T-helper 1 cell (primary cell): ENCODE results near the gene EIF4G1.
"Not testable (repeated sequence)": the region's sequence is repeated elsewhere in the genome, so short reads cannot be mapped to it uniquely, and the experiment has no call there.

ENCODE experiments used
- DNase-seq, 5 donors: peaks; one replicate each; pipeline ENCODE4 v3.0.0-alpha.2; 2012 to 2020
- total RNA-seq, 4 donors: gene quantifications; one replicate each; lab custom pipeline; 2026; lab: John Stamatoyannopoulos, UW

Gene EIF4G1
- 289 to 344 (median 300) reads per million in 4 donors for total RNA-seq

- peak; percentile 89 to 94 (median 91) for DNase-seq
Observed at GRCh38 chr3:184314363-184314699, at the start of gene EIF4G1. Gene EIF4G1, plus strand, starts transcription at chr3:184314606. Its CDS starts 1,191 bp downstream, at chr3:184315797.

GRCh38 chr3:184267249-184267648 is 47.2 kb upstream of the EIF4G1 start:
- not testable (repeated sequence) for DNase-seq

GRCh38 chr3:184272269-184272668 is 42.1 kb upstream of the EIF4G1 start:
- no peak for DNase-seq

- no peak for DNase-seq
Observed at GRCh38 chr3:184275381-184275701, 39.1 kb upstream of the EIF4G1 start.

- no peak for DNase-seq
Observed at GRCh38 chr3:184275961-184276910, 38.2 kb upstream of the EIF4G1 start, which contains the start of gene ECE2. Gene ECE2, plus strand, starts transcription at chr3:184276022. Its CDS starts 132 bp downstream, at chr3:184276154.

- no peak for DNase-seq
Observed at GRCh38 chr3:184277366-184277765, 37.0 kb upstream of the EIF4G1 start.

- no peak for DNase-seq
Observed at GRCh38 chr3:184282941-184283340, 31.5 kb upstream of the EIF4G1 start.

GRCh38 chr3:184283681-184284080 is 30.7 kb upstream of the EIF4G1 start:
- DNase-seq: no peak

GRCh38 chr3:184284696-184285095 is 29.7 kb upstream of the EIF4G1 start:
- DNase-seq: peak in 1 of 5 donors; percentile 35

- DNase-seq: peak in 4 of 5 donors; percentile 30 to 55 (median 40)
Observed at GRCh38 chr3:184289426-184289938, 24.9 kb upstream of the EIF4G1 start.

GRCh38 chr3:184290331-184290730 is 24.1 kb upstream of the EIF4G1 start:
- no peak for DNase-seq

- no peak for DNase-seq
Observed at GRCh38 chr3:184291044-184291737, 23.2 kb upstream of the EIF4G1 start.

- DNase-seq: no peak
Observed at GRCh38 chr3:184291738-184292445, 22.5 kb upstream of the EIF4G1 start.

GRCh38 chr3:184295771-184296170 is 18.6 kb upstream of the EIF4G1 start:
- no peak for DNase-seq

- DNase-seq: no peak
Observed at GRCh38 chr3:184296616-184297015, 17.8 kb upstream of the EIF4G1 start.

- peak; percentile 96 to 98 (median 97) for DNase-seq
Observed at GRCh38 chr3:184298759-184299487, 15.5 kb upstream of the EIF4G1 start, which contains the start of gene PSMD2. Gene PSMD2, plus strand, starts transcription at chr3:184299241. Its CDS starts 26 bp downstream, at chr3:184299267.

GRCh38 chr3:184299488-184300377 is 14.7 kb upstream of the EIF4G1 start:
- DNase-seq: no peak

GRCh38 chr3:184300378-184300720 is 14.1 kb upstream of the EIF4G1 start:
- no peak for DNase-seq

- DNase-seq: no peak
Observed at GRCh38 chr3:184305577-184305976, 8.8 kb upstream of the EIF4G1 start.

GRCh38 chr3:184306341-184306972 is 7.9 kb upstream of the EIF4G1 start:
- DNase-seq: no peak

GRCh38 chr3:184307915-184308314 is 6.5 kb upstream of the EIF4G1 start:
- no peak for DNase-seq
